GM12878 (cell line): Measurements from ENCODE around the gene GGT7.

Source experiments
- ATF3 ChIP-seq: IDR thresholded peaks from 2 replicates; pipeline ENCODE4 v1.6.1; 2011; ENCODE audit warnings: low read depth, mild to moderate bottlenecking, low read length, moderate library complexity, borderline replicate concordance; ENCODE audit errors: extremely low read depth
- BRCA1 ChIP-seq: IDR thresholded peaks from 2 replicates; pipeline ENCODE4 v1.6.1; 2011; ENCODE audit warnings: low read depth, low read length, improper control_type of control experiment
- CREM ChIP-seq: IDR thresholded peaks from 2 replicates; pipeline ENCODE4 v1.6.1; 2014; ENCODE audit warnings: antibody characterized with exemption, low read depth
- CTCF ChIP-seq, 3 experiments: IDR thresholded peaks in 2 of 3; conservative IDR thresholded peaks in 1 of 3; 2 replicates each; pipeline ENCODE4 v1.5.1; 2011; ENCODE audit warnings: low read depth in 3 of 3, low read length in 3 of 3, mild to moderate bottlenecking in 3 of 3, control low read depth in 2 of 3, moderate library complexity in 2 of 3, inconsistent platforms in 1 of 3, mixed read lengths in 1 of 3; ENCODE audit not compliant: control insufficient read depth in 2 of 3, insufficient read depth in 1 of 3; ENCODE audit errors: extremely low read depth in 1 of 3
- E2F8 ChIP-seq: fragments of 450-650 bp; IDR thresholded peaks from 2 replicates; pipeline ENCODE4 v1.6.1; 2018; ENCODE audit warnings: mild to moderate bottlenecking, low read depth, moderate library complexity; ENCODE audit not compliant: partially characterized antibody
- NBN ChIP-seq: fragments of 450-650 bp; IDR thresholded peaks from 2 replicates; pipeline ENCODE4 v1.6.1; 2016
- PAX8 ChIP-seq: fragments of 450-650 bp; IDR thresholded peaks from 2 replicates; pipeline ENCODE4 v1.6.1; 2017; ENCODE audit warnings: mild to moderate bottlenecking, moderate library complexity
- POLR2A ChIP-seq: IDR thresholded peaks from 2 replicates; pipeline ENCODE4 v1.6.1; 2011; ENCODE audit warnings: low read depth, mild to moderate bottlenecking, low read length
- POLR2AphosphoS5 ChIP-seq: IDR thresholded peaks from 2 replicates; pipeline ENCODE4 v1.6.1; 2011; ENCODE audit warnings: mild to moderate bottlenecking, low read length, inconsistent platforms
- RAD21 ChIP-seq: IDR thresholded peaks from 2 replicates; pipeline ENCODE4 v1.6.1; 2011; ENCODE audit warnings: mild to moderate bottlenecking, low read depth, low read length, moderate library complexity; ENCODE audit not compliant: insufficient read depth
- REST ChIP-seq: IDR thresholded peaks from 2 replicates; pipeline ENCODE4 v1.6.1; 2012; ENCODE audit warnings: mild to moderate bottlenecking, low read depth, low read length
- RUNX3 ChIP-seq: IDR thresholded peaks from 2 replicates; pipeline ENCODE4 v1.6.1; 2012; ENCODE audit warnings: low read length, inconsistent platforms
- SP1 ChIP-seq: IDR thresholded peaks from one replicate; pipeline ENCODE4 v1.6.1; 2011; ENCODE audit warnings: low read depth, low read length

GRCh38 chr20:34883087-34883688, 10.5 kb upstream of the GGT7 start:
- no peak for TF ChIP-seq CREM
- TF ChIP-seq RUNX3, result no peak
- TF ChIP-seq ATF3, result no peak
- no peak for TF ChIP-seq PAX8
- no peak for TF ChIP-seq CTCF (IDR thresholded peaks at IDR 0.05 in 2 of 3, conservative IDR thresholded peaks at IDR 0.05 in 1 of 3; ENCODE audit: control insufficient read depth in 2 of 3, extremely low read depth in 1 of 3, insufficient read depth in 1 of 3, low read depth in 3 of 3, low read length in 3 of 3)
- no peak for TF ChIP-seq SP1
- TF ChIP-seq POLR2A, result no peak
- no peak for TF ChIP-seq POLR2AphosphoS5
- TF ChIP-seq RAD21, result no peak
- no peak for TF ChIP-seq BRCA1
- no peak for TF ChIP-seq NBN
- TF ChIP-seq REST, result no peak
- no peak for TF ChIP-seq E2F8
